IPS-18c (cell line): ENCODE measurements around the gene ZFHX3.
A peak's percentile ranks its signal among the peaks of the same experiment; 100 is the strongest.

Experiments
- H3K4me3 ChIP-seq: 2 replicates; pipeline ENCODE4 v1.7.0; 2013; ENCODE audit warnings: low read depth, mild to moderate bottlenecking, low read length, moderate library complexity; ENCODE audit not compliant: insufficient read depth
- H3K9me3 ChIP-seq: one replicate; pipeline ENCODE4 v1.6.1; 2013; ENCODE audit warnings: mild to moderate bottlenecking, low read length, moderate library complexity; ENCODE audit not compliant: control insufficient read depth, insufficient read depth

ZFHX3 gene

DNA sequence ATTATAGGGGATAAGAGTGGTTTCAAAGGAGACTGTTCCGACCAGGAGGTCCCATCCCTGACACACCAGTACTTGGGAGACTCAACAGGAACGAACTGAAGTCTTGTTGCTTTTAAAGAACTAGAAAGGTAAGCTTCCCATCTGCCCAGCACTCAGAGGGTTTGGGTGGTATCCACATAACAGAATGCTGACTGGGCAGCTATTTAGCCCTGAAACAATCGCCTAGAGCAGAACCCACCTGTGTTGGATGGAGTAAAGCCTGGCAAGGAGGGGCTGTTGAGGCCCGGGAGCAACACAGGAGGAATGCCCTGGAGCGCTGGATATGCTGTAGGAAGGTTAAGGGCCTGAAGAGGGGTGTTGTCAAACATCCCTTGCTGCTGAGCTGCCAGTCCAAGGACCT, 254.9 kb downstream of the ZFHX3 start:
- Histone ChIP-seq H3K9me3 (no peaks in the 10 kb centered on the region), H3K4me3 (no peak overlapping the region)

GRCh38 chr16:72791786-72792185, 256.1 kb downstream of the ZFHX3 start:
- H3K4me3 ChIP-seq = no peak overlapping the region
- H3K9me3 ChIP-seq = no peaks in the 10 kb centered on the region

GRCh38 chr16:72789921-72790320, 258.0 kb downstream of the ZFHX3 start:
- Histone ChIP-seq H3K4me3 (no peak overlapping the region), H3K9me3 (no peaks in the 10 kb centered on the region)

GRCh38 chr16:72789465-72789864, 258.5 kb downstream of the ZFHX3 start:
- H3K4me3 ChIP-seq = no peak overlapping the region
- no peaks in the 10 kb centered on the region for H3K9me3 ChIP-seq

- peak overlapping the region; percentile 59 for H3K4me3 ChIP-seq
Observed at GRCh38 chr16:72788269-72788809, 259.6 kb downstream of the ZFHX3 start.

DNA sequence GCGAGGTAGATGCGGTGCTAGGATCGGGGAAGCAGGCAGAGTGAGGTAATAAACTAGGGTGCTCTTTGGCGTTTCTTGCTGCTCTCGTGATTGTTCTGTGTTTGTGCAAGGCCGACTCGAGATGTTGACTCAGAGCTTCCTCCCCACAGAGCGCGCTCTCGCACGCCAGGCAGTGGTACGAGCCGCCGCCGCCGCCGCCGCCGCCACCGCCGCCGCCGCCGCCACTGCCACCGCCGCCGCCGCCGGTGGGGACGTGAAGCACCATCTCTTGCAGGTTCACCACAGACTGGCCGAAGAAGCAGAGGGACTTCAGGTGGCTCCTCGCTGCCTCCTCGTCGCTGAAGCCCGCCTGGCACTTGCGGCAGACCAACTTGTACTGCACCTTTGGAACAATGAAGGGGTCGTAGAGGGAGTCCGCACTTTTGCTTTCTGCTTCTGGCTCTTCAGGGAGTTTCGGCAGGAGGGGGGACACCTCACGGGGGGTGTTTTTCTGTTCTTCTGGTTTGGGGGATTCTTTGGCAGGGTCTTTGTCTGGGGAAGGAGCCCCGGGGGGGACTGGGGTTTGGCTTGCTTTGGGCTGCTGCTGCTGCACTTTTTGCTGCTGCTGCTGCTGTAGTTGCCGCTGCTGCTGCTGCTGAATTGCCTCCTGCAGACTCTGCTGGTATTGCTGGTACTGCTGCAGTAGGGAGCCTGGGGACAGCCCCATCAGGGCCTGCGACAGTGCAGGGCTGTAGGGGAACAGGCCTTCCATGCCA, 260.2 kb downstream of the ZFHX3 start:
- Histone ChIP-seq H3K4me3 (peak overlapping the region; percentile 59), H3K9me3 (no peaks in the 10 kb centered on the region)

More at GRCh38 chr16:72788269-72788809, 259.6 kb downstream of the ZFHX3 start:
- H3K9me3 ChIP-seq = no peaks in the 10 kb centered on the region

DNA sequence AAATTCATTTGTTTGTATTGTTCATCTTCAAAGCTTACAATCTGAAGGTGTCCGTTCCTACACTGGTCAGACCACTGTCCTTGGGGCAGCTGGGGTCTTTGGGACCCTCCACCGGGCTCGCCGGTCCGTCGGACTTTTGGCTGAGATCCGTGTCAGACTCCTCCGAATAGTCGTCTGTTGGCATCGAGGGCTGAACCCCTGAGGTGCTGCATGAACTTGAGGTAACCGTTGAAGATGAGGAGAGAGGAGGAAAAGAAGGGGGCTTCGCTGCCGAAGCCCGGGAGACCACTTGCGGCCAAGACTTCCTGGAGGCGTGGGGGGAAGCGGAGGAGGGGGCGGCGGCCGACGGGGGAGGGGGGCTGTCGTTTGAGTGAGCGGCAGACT, 260.8 kb downstream of the ZFHX3 start:
- H3K4me3 ChIP-seq = peak overlapping the region; percentile 39; the same call in 1 of the 2 replicates
- H3K9me3 ChIP-seq = no peaks in the 10 kb centered on the region

GRCh38 chr16:72786606-72787005, 261.3 kb downstream of the ZFHX3 start:
- H3K9me3 ChIP-seq = no peaks in the 10 kb centered on the region
- no peak overlapping the region for H3K4me3 ChIP-seq

DNA sequence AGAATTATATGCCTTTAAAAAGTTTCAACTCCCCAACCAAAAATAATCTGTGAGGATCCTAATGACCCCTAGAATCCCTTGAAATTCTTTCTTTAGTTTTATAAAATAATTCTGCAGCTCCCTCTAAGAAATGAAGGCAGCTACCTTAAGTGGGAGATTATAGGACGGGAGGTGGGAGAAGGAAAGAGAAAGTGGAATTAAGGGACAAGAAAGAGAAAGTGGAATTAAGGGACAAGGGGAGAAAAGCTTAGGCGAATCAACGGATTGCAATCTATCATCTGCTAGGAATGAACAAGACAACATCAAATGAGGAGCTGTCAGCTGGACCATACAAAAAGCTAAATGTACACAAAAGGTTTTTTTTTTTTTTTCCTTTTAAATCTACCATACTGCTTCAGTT, 262.0 kb downstream of the ZFHX3 start:
- Histone ChIP-seq H3K4me3 (no peak overlapping the region), H3K9me3 (no peaks in the 10 kb centered on the region)

DNA sequence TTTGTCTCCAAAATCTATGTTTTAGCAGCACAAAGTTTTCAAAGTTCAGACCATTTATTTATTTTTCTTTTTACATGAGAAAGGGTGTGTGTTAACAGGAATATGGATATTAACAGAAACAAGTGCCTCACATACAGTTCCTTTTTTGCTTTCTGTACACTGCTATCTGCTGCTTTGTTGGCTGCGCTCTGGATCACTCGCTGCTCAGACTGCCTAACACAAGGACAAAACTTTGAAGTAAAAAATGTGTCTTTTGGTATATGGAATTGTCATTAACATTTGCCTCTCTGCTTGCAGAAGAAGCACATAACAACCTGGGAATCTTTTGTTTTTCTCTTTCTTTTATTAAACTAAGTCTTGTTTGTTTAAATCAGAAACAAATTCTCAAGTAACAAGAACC, 262.8 kb downstream of the ZFHX3 start:
- no peak overlapping the region for H3K4me3 ChIP-seq

DNA sequence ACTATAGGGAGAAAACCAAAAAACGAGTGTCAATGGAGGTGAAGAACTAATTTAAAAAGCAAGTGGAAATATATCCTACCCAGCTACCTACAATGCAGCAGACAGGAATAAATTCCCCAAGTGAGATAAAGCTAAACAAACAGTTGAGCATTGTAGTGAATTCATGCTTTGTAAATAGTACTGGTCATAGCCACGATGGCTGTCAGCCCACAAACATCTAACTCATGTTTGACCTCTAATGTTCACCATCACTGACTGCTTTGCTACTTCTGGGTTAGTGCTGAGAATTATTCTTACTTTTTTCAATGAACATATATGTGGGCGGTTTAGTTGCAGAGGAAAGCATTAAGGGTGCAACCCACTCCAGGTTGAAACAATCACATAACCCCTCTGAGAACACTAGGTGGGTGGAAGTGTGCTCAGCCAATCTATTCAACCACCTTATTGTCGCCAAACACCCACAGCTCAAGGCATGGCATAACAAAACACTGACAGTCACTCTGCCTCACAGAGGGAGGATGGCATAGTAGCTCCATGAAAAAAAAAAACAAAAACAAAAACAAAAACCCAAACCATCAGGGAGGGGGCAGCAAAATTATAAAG, 264.1 kb downstream of the ZFHX3 start:
- Histone ChIP-seq H3K9me3 (no peaks in the 10 kb centered on the region), H3K4me3 (no peak overlapping the region)

More for the DNA sequence above, 262.8 kb downstream of the ZFHX3 start:
- no peaks in the 10 kb centered on the region for H3K9me3 ChIP-seq

- H3K9me3 ChIP-seq = no peaks in the 10 kb centered on the region
- no peak overlapping the region for H3K4me3 ChIP-seq
Observed at GRCh38 chr16:72769876-72770275, 278.1 kb downstream of the ZFHX3 start.

DNA sequence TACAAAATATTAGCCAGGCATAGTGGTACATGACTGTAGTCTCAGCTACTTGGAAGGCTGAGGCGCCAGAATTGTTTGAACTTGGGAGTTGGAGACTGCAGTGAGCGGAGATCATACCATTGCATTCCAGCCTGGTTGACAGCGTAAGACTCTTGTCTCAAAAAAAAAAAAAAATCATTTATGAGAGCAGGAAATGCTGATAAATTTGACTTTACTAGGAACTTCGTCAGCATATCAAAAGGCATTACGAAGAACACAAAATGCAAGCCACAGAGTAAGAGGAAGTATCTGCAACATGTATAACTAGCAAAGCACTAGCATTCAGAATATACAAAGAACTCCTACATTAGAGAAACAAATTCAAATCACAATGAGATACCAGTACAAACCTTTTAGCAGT, 279.3 kb downstream of the ZFHX3 start:
- H3K9me3 ChIP-seq = no peaks in the 10 kb centered on the region
- no peak overlapping the region for H3K4me3 ChIP-seq

DNA sequence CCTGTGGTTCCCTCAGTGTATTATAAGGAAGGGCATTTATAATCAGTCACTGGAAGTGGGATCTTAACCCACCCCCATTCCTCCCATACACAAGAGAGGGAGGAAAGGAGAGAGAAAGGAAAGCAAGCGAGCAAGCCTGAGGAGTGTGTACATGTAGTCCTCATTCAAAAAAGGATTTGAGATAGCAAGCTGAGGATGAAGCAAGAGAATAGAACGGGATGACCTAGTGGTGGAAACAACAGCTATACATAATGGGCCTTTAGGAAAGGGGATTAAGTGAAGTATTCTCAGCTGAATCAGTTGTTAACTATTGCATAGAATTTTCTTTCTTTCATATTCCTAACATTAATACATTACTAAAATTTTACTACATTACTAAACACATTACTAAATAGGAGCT, 281.4 kb downstream of the ZFHX3 start:
- Histone ChIP-seq H3K9me3 (no peaks in the 10 kb centered on the region), H3K4me3 (no peak overlapping the region)

DNA sequence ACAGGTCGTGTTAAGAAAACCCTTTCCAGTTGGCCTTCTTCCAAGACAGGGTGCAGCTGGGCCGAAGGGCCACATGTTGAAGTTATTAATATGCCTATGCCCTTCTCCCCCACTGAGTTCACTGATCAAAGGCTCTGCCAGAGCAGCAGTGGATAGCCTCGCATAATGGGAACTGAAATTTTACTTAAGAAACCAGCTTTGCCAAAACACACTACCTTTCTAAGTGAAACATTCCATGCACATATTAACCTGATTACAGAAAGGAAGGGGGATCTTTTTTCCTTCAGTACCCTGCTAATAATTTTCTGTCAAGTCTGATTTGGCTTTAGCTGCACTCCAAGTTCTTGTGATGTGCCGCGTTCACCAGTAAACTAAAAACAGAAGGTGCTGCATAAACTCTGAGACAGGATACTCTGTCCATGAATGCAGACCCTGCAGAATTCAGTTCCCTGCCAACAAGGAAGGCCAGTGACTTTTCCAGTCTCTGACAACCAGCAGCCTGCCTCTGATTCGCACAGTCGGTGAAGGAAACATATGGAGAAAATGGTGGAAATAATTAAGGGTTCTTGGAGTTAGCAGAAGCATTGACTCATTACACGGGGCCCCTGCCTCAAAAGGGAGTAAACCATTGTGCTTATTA, 283.8 kb downstream of the ZFHX3 start:
- Histone ChIP-seq H3K4me3 (no peak overlapping the region), H3K9me3 (no peaks in the 10 kb centered on the region)

- Histone ChIP-seq H3K9me3 (no peaks in the 10 kb centered on the region), H3K4me3 (no peak overlapping the region)
Observed at GRCh38 chr16:72760581-72760980, 287.3 kb downstream of the ZFHX3 start.

GRCh38 chr16:72753881-72754280, 294.0 kb downstream of the ZFHX3 start:
- no peak overlapping the region for H3K4me3 ChIP-seq
- no peaks in the 10 kb centered on the region for H3K9me3 ChIP-seq
